ENCODE results near the gene ANKS3. TPM values are rescaled to one million over a fixed set of nuclear protein-coding genes. Genes with fewer than 3 reads are reported as not detected.
A peak's percentile ranks its signal among the peaks of the same experiment; 100 is the strongest.

The ANKS3 gene
- total and polyA plus RNA-seq, 5 experiments from 2014 or later = 4.3 to 37.0 (median 9.0) TPM

DNA sequence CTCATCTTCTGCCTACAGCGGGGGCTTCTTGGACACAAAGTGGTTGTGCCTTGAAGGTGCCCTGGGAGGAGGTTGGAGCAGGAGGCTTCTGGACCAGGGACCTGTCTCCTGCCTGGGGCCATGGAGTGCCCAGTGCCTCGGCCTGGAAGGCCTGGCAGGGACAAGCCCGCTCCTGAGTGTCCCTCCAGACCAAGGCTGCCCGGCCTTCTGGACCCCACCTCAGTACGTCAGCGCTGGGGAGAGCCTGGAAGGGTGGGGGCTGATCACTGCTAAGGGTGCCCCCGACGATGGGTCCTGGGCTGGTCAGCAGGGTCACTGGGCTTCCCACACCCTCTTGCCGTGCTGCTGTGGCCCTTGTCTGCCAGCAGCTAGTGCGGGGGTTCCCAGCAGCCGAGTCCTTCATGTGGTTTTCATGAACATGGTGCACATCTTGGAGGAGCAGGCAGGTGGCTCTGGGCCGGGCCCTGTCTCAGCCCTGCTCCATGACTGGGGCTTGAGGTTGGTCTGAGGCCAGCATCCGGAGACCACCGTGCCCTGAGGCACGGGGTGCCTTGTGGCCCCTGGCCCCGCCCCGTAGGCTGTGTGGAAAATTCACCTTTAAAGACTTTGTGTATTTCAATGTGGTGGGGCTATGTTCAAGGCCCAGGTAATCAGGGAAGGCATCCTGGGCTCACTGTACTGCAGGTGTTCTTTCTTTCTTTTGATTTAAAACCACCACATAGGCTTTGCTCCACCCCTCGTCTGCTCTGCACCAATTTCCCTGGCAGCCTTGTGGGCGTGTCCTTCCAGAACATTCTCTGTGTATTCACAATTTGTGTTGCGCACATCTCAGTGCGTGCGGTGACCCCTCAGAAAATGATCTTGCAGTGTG lies 87.1 kb downstream of the ANKS3 start:
- peak in 3 of 10 donors; percentile 27 to 37 (median 28) for DNase-seq
- POLR2A ChIA-PET = interaction anchor here (0.6 to 1.2 kb wide), 2 partner anchors 17 to 34 kb away, joined by 3 to 8 read pairs; no protein-coding TSS in a partner anchor
- Mint-ChIP-seq H3K27me3 (no peaks in the 10 kb centered on the region), H3K9me3 (no peaks in the 10 kb centered on the region), H3K36me3 (peaks cover 0 to 28% (median 6%) of the 10 kb centered on the region in 3 donors), H3K27ac (peak overlapping the region; percentile 66 to 91 (median 80)), H3K4me3 (peak overlapping the region in 5 of 10 donors; percentile 42 to 72 (median 49)), H3K4me1 (peaks cover 27 to 47% (median 41%) of the 10 kb centered on the region in 4 donors)
- peak; percentile 65 to 71 for ATAC-seq

Small RNA genes lying within 50 kb of the gene (microRNA-seq; reads per million reads assigned to microRNA genes)
- not detected for gene MIR6769A (ENCODE audit: borderline microRNAs expressed)

Other genes with a start within 250 kb of the ANKS3 start
- gene CDIP1, start 195.5 kb downstream of the ANKS3 start, total RNA-seq = 10 to 100 TPM; 23.4 to 25.5 TPM
- 10 to 100 TPM; 18.2 to 25.3 (median 25.0) TPM for gene CDIP1, start 195.5 kb downstream of the ANKS3 start, polyA plus RNA-seq
- under 1 TPM; 0.38 to 0.52 TPM for gene C16orf96, start 177.9 kb downstream of the ANKS3 start, total RNA-seq
- gene C16orf96, start 177.9 kb downstream of the ANKS3 start, polyA plus RNA-seq = under 1 TPM in 2 of 3 donors, not detected in 1; 0.07 to 0.08 TPM
- 10 to 100 TPM; 26.0 to 27.4 TPM for gene UBALD1, start 119.4 kb downstream of the ANKS3 start, total RNA-seq
- gene UBALD1, start 119.4 kb downstream of the ANKS3 start, polyA plus RNA-seq = 1 to 10 TPM; 2.5 to 3.9 (median 2.7) TPM
- 10 to 100 TPM; 66.4 to 70.5 TPM for gene MGRN1, start 109.4 kb downstream of the ANKS3 start, total RNA-seq
- 1 to 10 TPM; 4.5 to 5.8 (median 5.6) TPM for gene MGRN1, start 109.4 kb downstream of the ANKS3 start, polyA plus RNA-seq
- gene NUDT16L1, start 40.7 kb downstream of the ANKS3 start, total RNA-seq = 10 to 100 TPM; 56.7 to 59.3 TPM
- gene NUDT16L1, start 40.7 kb downstream of the ANKS3 start, polyA plus RNA-seq = 100 to 1,000 TPM in 2 of 3 donors, 10 to 100 TPM in 1; 90.0 to 131 (median 119) TPM
- under 1 TPM; 0.26 to 0.30 TPM for gene DNAAF8, start 266 bp upstream of the ANKS3 start, total RNA-seq
- under 1 TPM in 2 of 3 donors, not detected in 1; 0.34 to 0.48 TPM for gene DNAAF8, start 266 bp upstream of the ANKS3 start, polyA plus RNA-seq
- gene ZNF500, start 32.9 kb upstream of the ANKS3 start, total RNA-seq = 10 to 100 TPM; 29.1 to 34.7 TPM
- 10 to 100 TPM; 14.3 to 17.3 (median 16.8) TPM for gene ZNF500, start 32.9 kb upstream of the ANKS3 start, polyA plus RNA-seq
- gene SEPTIN12, start 54.1 kb upstream of the ANKS3 start, total RNA-seq = not detected
- gene SEPTIN12, start 54.1 kb upstream of the ANKS3 start, polyA plus RNA-seq = not detected
- not detected for gene SMIM22, start 61.1 kb upstream of the ANKS3 start, total RNA-seq
- gene SMIM22, start 61.1 kb upstream of the ANKS3 start, polyA plus RNA-seq = not detected
- 10 to 100 TPM; 11.2 to 12.5 TPM for gene ROGDI, start 68.4 kb upstream of the ANKS3 start, total RNA-seq
- 10 to 100 TPM in 2 of 3 donors, 1 to 10 TPM in 1; 7.8 to 12.6 (median 11.8) TPM for gene ROGDI, start 68.4 kb upstream of the ANKS3 start, polyA plus RNA-seq
- gene GLYR1, start 113.0 kb upstream of the ANKS3 start, total RNA-seq = 100 to 1,000 TPM; 111 to 112 TPM
- 10 to 100 TPM; 29.7 to 39.6 (median 38.1) TPM for gene GLYR1, start 113.0 kb upstream of the ANKS3 start, polyA plus RNA-seq
- 10 to 100 TPM; 40.6 to 40.9 TPM for gene UBN1, start 113.2 kb upstream of the ANKS3 start, total RNA-seq
- gene UBN1, start 113.2 kb upstream of the ANKS3 start, polyA plus RNA-seq = 10 to 100 TPM; 10.9 to 18.4 (median 14.2) TPM
- not detected for gene PPL, start 202.9 kb upstream of the ANKS3 start, total RNA-seq
- under 1 TPM in 1 of 3 donors, not detected in 2; 0.48 TPM for gene PPL, start 202.9 kb upstream of the ANKS3 start, polyA plus RNA-seq
- not detected for gene SEC14L5, start 224.1 kb upstream of the ANKS3 start, total RNA-seq
- not detected for gene SEC14L5, start 224.1 kb upstream of the ANKS3 start, polyA plus RNA-seq

All from naive thymus-derived CD8-positive, alpha-beta T cell (primary cell).